ENCODE measurements around the gene UBTD1.

The UBTD1 gene

GRCh38 chr10:97509120-97509680, 10.5 kb downstream of the UBTD1 start:
- no peak overlapping the region for H3K27ac Mint-ChIP-seq (ENCODE audit: low read depth)
- H3K4me3 Mint-ChIP-seq: no peak overlapping the region
- no peaks in the 10 kb centered on the region for H3K36me3 Mint-ChIP-seq (ENCODE audit: insufficient read depth)
- peaks cover under 1% of the 10 kb centered on the region for H3K27me3 Mint-ChIP-seq
- H3K4me1 Mint-ChIP-seq: no peaks in the 10 kb centered on the region
- H3K9me3 Mint-ChIP-seq: no peaks in the 10 kb centered on the region
- no peak for DNase-seq (ENCODE audit: low spot score in 2 of 2)
- no peak for ATAC-seq (replicated peaks; ENCODE audit: extremely low read depth, poor library complexity, severe bottlenecking)

- Mint-ChIP-seq H3K4me1 (no peaks in the 10 kb centered on the region), H3K9me3 (no peaks in the 10 kb centered on the region), H3K36me3 (ENCODE audit: insufficient read depth) (no peaks in the 10 kb centered on the region), H3K27me3 (peaks cover 16% of the 10 kb centered on the region), H3K4me3 (no peak overlapping the region), H3K27ac (ENCODE audit: low read depth) (no peak overlapping the region)
- ATAC-seq (replicated peaks; ENCODE audit: extremely low read depth, poor library complexity, severe bottlenecking): no peak
- DNase-seq (ENCODE audit: low spot score in 2 of 2): no peak
These were observed 12.0 kb downstream of the UBTD1 start for GRCh38 chr10:97510686-97511085.

GRCh38 chr10:97511711-97512440, 13.2 kb downstream of the UBTD1 start:
- Mint-ChIP-seq H3K9me3 (no peaks in the 10 kb centered on the region), H3K36me3 (ENCODE audit: insufficient read depth) (no peaks in the 10 kb centered on the region), H3K27me3 (peaks cover 24% of the 10 kb centered on the region), H3K4me3 (no peak overlapping the region), H3K4me1 (peaks cover 1% of the 10 kb centered on the region), H3K27ac (ENCODE audit: low read depth) (no peak overlapping the region)
- no peak for ATAC-seq (replicated peaks; ENCODE audit: extremely low read depth, poor library complexity, severe bottlenecking)
- no peak for DNase-seq (ENCODE audit: low spot score in 2 of 2)

- Mint-ChIP-seq H3K9me3 (no peaks in the 10 kb centered on the region), H3K4me3 (no peak overlapping the region), H3K4me1 (peaks cover 5% of the 10 kb centered on the region), H3K36me3 (ENCODE audit: insufficient read depth) (no peaks in the 10 kb centered on the region), H3K27ac (ENCODE audit: low read depth) (no peak overlapping the region), H3K27me3 (peaks cover 31% of the 10 kb centered on the region)
- DNase-seq (ENCODE audit: low spot score in 2 of 2) (no peak), ATAC-seq (replicated peaks; ENCODE audit: extremely low read depth, poor library complexity, severe bottlenecking) (no peak)
These were observed 14.3 kb downstream of the UBTD1 start for GRCh38 chr10:97512993-97513392.

- Mint-ChIP-seq H3K27ac (ENCODE audit: low read depth) (no peak overlapping the region), H3K4me3 (no peak overlapping the region), H3K36me3 (ENCODE audit: insufficient read depth) (no peaks in the 10 kb centered on the region), H3K9me3 (no peaks in the 10 kb centered on the region), H3K4me1 (peaks cover 5% of the 10 kb centered on the region), H3K27me3 (peaks cover 38% of the 10 kb centered on the region)
- DNase-seq (ENCODE audit: low spot score in 2 of 2): no peak
- ATAC-seq (replicated peaks; ENCODE audit: extremely low read depth, poor library complexity, severe bottlenecking): no peak
These were observed 15.6 kb downstream of the UBTD1 start for GRCh38 chr10:97514344-97514743.

- H3K36me3 Mint-ChIP-seq (ENCODE audit: insufficient read depth): no peaks in the 10 kb centered on the region
- DNase-seq (ENCODE audit: low spot score in 2 of 2): no peak
- peaks cover 42% of the 10 kb centered on the region for H3K27me3 Mint-ChIP-seq
- no peak for ATAC-seq (replicated peaks; ENCODE audit: extremely low read depth, poor library complexity, severe bottlenecking)
- H3K4me1 Mint-ChIP-seq: peaks cover 5% of the 10 kb centered on the region
- no peak overlapping the region for H3K4me3 Mint-ChIP-seq
- H3K27ac Mint-ChIP-seq (ENCODE audit: low read depth): no peak overlapping the region
- no peaks in the 10 kb centered on the region for H3K9me3 Mint-ChIP-seq
These were observed 16.7 kb downstream of the UBTD1 start for GRCh38 chr10:97515271-97515978.

- ATAC-seq (replicated peaks; ENCODE audit: extremely low read depth, poor library complexity, severe bottlenecking) (no peak), DNase-seq (ENCODE audit: low spot score in 2 of 2) (no peak)
- Mint-ChIP-seq H3K36me3 (ENCODE audit: insufficient read depth) (no peaks in the 10 kb centered on the region), H3K27me3 (peaks cover 50% of the 10 kb centered on the region), H3K27ac (ENCODE audit: low read depth) (no peak overlapping the region), H3K4me3 (no peak overlapping the region), H3K9me3 (no peaks in the 10 kb centered on the region), H3K4me1 (peaks cover 5% of the 10 kb centered on the region)
These were observed 18.5 kb downstream of the UBTD1 start for GRCh38 chr10:97517096-97517750.

GRCh38 chr10:97517778-97518300, 19.1 kb downstream of the UBTD1 start:
- Mint-ChIP-seq H3K4me3 (no peak overlapping the region), H3K9me3 (no peaks in the 10 kb centered on the region), H3K27me3 (peaks cover 56% of the 10 kb centered on the region), H3K36me3 (ENCODE audit: insufficient read depth) (no peaks in the 10 kb centered on the region), H3K27ac (ENCODE audit: low read depth) (no peak overlapping the region), H3K4me1 (peaks cover 5% of the 10 kb centered on the region)
- ATAC-seq (replicated peaks; ENCODE audit: extremely low read depth, poor library complexity, severe bottlenecking): no peak
- no peak for DNase-seq (ENCODE audit: low spot score in 2 of 2)

GRCh38 chr10:97518301-97519043, 19.7 kb downstream of the UBTD1 start:
- peaks cover 5% of the 10 kb centered on the region for H3K4me1 Mint-ChIP-seq
- H3K36me3 Mint-ChIP-seq (ENCODE audit: insufficient read depth): no peaks in the 10 kb centered on the region
- ATAC-seq (replicated peaks; ENCODE audit: extremely low read depth, poor library complexity, severe bottlenecking) (no peak), DNase-seq (ENCODE audit: low spot score in 2 of 2) (no peak)
- peaks cover 63% of the 10 kb centered on the region for H3K27me3 Mint-ChIP-seq
- H3K27ac Mint-ChIP-seq (ENCODE audit: low read depth): no peak overlapping the region
- no peak overlapping the region for H3K4me3 Mint-ChIP-seq
- H3K9me3 Mint-ChIP-seq: no peaks in the 10 kb centered on the region

- Mint-ChIP-seq H3K4me3 (no peak overlapping the region), H3K4me1 (peaks cover 5% of the 10 kb centered on the region), H3K27ac (ENCODE audit: low read depth) (no peak overlapping the region), H3K27me3 (peaks cover 69% of the 10 kb centered on the region), H3K36me3 (ENCODE audit: insufficient read depth) (no peaks in the 10 kb centered on the region), H3K9me3 (no peaks in the 10 kb centered on the region)
- DNase-seq (ENCODE audit: low spot score in 2 of 2) (no peak), ATAC-seq (replicated peaks; ENCODE audit: extremely low read depth, poor library complexity, severe bottlenecking) (no peak)
These were observed 20.6 kb downstream of the UBTD1 start for GRCh38 chr10:97519342-97519741.

- H3K4me3 Mint-ChIP-seq: no peak overlapping the region
- H3K27me3 Mint-ChIP-seq: peaks cover 69% of the 10 kb centered on the region
- H3K36me3 Mint-ChIP-seq (ENCODE audit: insufficient read depth): no peaks in the 10 kb centered on the region
- ATAC-seq (replicated peaks; ENCODE audit: extremely low read depth, poor library complexity, severe bottlenecking) (no peak), DNase-seq (ENCODE audit: low spot score in 2 of 2) (no peak)
- peaks cover 5% of the 10 kb centered on the region for H3K4me1 Mint-ChIP-seq
- H3K27ac Mint-ChIP-seq (ENCODE audit: low read depth): no peak overlapping the region
- no peaks in the 10 kb centered on the region for H3K9me3 Mint-ChIP-seq
These were observed 21.8 kb downstream of the UBTD1 start for GRCh38 chr10:97520520-97520919.
